GM23338 (cell line): Measurements from ENCODE around the gene GARIN6.
A peak's percentile ranks its signal among the peaks of the same experiment; 100 is the strongest.

ENCODE experiments used
- CREB1 ChIP-seq: fragments of 250-450 bp; sonication (Bioruptor Pico); IDR thresholded peaks from 2 replicates; pipeline ENCODE4 v1.5.0; 2020; ENCODE audit warnings: low read depth, mild to moderate bottlenecking, moderate library complexity
- EZH2 ChIP-seq: fragments of 200-600 bp; sonication (generic); IDR thresholded peaks from one replicate; pipeline ENCODE4 v1.8.0; 2017; ENCODE audit warnings: antibody characterized with exemption, mild to moderate bottlenecking, low read depth; ENCODE audit not compliant: unreplicated experiment
- EZH2phosphoT487 ChIP-seq: fragments of 200-600 bp; sonication (generic); IDR thresholded peaks from one replicate; pipeline ENCODE4 v1.8.1; 2018; ENCODE audit warnings: antibody characterized with exemption; ENCODE audit not compliant: unreplicated experiment
- JUNB ChIP-seq: IDR thresholded peaks from one replicate; pipeline ENCODE4 v1.6.1; 2016; ENCODE audit warnings: antibody characterized with exemption; ENCODE audit not compliant: unreplicated experiment
- POLR2AphosphoS5 ChIP-seq: IDR thresholded peaks from 2 replicates; pipeline ENCODE4 v1.6.1; 2016; ENCODE audit warnings: antibody characterized with exemption, low read depth
- TF ChIP-seq, protein P1 (sequence below), 2 experiments: fragments of 200-600 bp in 1 of 2; sonication (generic) in 1 of 2; conservative IDR thresholded peaks; 2 replicates each; pipeline versions ENCODE4 v1.5.1 to v1.6.1; 2016 to 2017; ENCODE audit warnings: antibody characterized with exemption in 2 of 2, low read depth in 2 of 2, mild to moderate bottlenecking in 2 of 2, moderate library complexity in 1 of 2

DNA sequence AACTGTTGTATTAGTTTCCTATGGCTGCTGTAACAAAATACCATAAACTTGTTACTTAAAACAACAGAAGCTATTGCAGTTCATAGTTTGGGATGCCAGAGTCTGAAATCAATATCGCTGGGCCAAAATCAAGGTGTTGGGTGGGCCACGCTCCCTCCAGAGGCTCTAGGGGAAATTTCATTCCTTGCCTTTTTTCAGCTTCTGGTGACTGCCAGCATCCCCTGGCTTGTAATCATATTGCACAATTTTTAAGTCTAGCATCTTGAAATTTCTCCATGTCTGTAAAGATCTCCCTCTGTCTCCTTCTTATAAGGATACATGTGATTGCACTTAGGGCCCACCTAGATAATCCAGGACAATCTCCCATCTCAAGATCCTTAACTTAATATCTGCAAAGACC lies 48.8 kb upstream of the GARIN6 start:
- TF ChIP-seq, protein P1, sequence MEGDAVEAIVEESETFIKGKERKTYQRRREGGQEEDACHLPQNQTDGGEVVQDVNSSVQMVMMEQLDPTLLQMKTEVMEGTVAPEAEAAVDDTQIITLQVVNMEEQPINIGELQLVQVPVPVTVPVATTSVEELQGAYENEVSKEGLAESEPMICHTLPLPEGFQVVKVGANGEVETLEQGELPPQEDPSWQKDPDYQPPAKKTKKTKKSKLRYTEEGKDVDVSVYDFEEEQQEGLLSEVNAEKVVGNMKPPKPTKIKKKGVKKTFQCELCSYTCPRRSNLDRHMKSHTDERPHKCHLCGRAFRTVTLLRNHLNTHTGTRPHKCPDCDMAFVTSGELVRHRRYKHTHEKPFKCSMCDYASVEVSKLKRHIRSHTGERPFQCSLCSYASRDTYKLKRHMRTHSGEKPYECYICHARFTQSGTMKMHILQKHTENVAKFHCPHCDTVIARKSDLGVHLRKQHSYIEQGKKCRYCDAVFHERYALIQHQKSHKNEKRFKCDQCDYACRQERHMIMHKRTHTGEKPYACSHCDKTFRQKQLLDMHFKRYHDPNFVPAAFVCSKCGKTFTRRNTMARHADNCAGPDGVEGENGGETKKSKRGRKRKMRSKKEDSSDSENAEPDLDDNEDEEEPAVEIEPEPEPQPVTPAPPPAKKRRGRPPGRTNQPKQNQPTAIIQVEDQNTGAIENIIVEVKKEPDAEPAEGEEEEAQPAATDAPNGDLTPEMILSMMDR (conservative IDR thresholded peaks at IDR 0.05; ENCODE audit: low read depth in 2 of 2): peak; percentile 15 to 25; a peak in 2 of 4 replicates
- TF ChIP-seq EZH2: no peak
- no peak for TF ChIP-seq JUNB
- no peak for TF ChIP-seq EZH2phosphoT487
- TF ChIP-seq CREB1 (CRISPR knock-in tag): no peak
- TF ChIP-seq POLR2AphosphoS5: no peak
